A549 (cell line): Measurements from ENCODE around the gene IFRD1. TPM values are rescaled to one million over a fixed set of nuclear protein-coding genes. Genes with fewer than 3 reads are reported as not detected.

Source experiments
- ATAC-seq, 2 experiments: fragments of 200-7000 bp in 1 of 2; fragments of >200 bp in 1 of 2; cut with Nextera tagmentation in 1 of 2; cut with Tn5 transposase in 1 of 2; 3 replicates each; pipeline versions ENCODE4 v1.8.0 to v1.9.1; 2018 to 2020; ENCODE audit warnings: mild to moderate bottlenecking in 1 of 2, moderate library complexity in 1 of 2
- CTCF ChIA-PET: fragments of 300-600 bp; sonication (Branson Sonifier 250); formaldehyde crosslinking; extraction: SDS; loops from one replicate; lab custom pipeline; 2021; ENCODE audit warnings: antibody characterized with exemption, inconsistent platforms; lab: Yijun Ruan, JAX
- POLR2A ChIA-PET: fragments of 350-600 bp; formaldehyde crosslinking; extraction: SDS; loops from one replicate; lab custom pipeline; 2021; ENCODE audit warnings: antibody characterized with exemption, inconsistent platforms; lab: Yijun Ruan, JAX
- DNase-seq, 2 experiments: peaks; one replicate each; pipeline versions ENCODE4 v3.0.0 to v3.0.0-alpha.2; 2011 to 2016; ENCODE audit warnings: low read depth in 1 of 2, low spot score in 1 of 2
- FAIRE-seq: peaks from 2 replicates; lab custom pipeline; 2011; peaks lifted over from hg19 to GRCh38; lab: Jason Lieb, UNC
- H3K27ac ChIP-seq, 2 experiments: fragments of >200 bp; sonication (Bioruptor Twin); formaldehyde crosslinking; 3 replicates each; pipeline ENCODE4 v1.5.1; 2016 to 2017
- H3K4me1 ChIP-seq: fragments of >200 bp; sonication (Bioruptor Twin); formaldehyde crosslinking; 3 replicates; pipeline ENCODE4 v1.6.1; 2016
- H3K4me2 ChIP-seq: fragments of >200 bp; sonication (Bioruptor Twin); formaldehyde crosslinking; 3 replicates; pipeline ENCODE4 v1.6.1; 2016
- H3K4me3 ChIP-seq: fragments of >200 bp; sonication (Bioruptor Twin); formaldehyde crosslinking; 3 replicates; pipeline ENCODE4 v1.5.1; 2016
- H3K9me3 ChIP-seq: fragments of >200 bp; sonication (Bioruptor Twin); formaldehyde crosslinking; 3 replicates; pipeline ENCODE4 v1.6.1; 2016
- BHLHE40 ChIP-seq: IDR thresholded peaks from 2 replicates; pipeline ENCODE4 v1.6.1; 2012; ENCODE audit warnings: low read depth, low read length, inconsistent platforms
- CHD2 ChIP-seq: fragments of 150-350 bp; IDR thresholded peaks from 2 replicates; pipeline ENCODE4 v1.6.1; 2014; ENCODE audit warnings: low read length; ENCODE audit not compliant: partially characterized antibody
- CHD4 ChIP-seq: fragments of 200-600 bp; sonication (generic); IDR thresholded peaks from 2 replicates; pipeline ENCODE4 v1.6.1; 2016; ENCODE audit warnings: antibody characterized with exemption, mild to moderate bottlenecking, borderline replicate concordance
- ESRRA ChIP-seq: fragments of 150-350 bp; IDR thresholded peaks from 2 replicates; pipeline ENCODE4 v1.6.1; 2014; ENCODE audit warnings: mild to moderate bottlenecking, low read length, borderline replicate concordance
- FOSB ChIP-seq: fragments of 250-450 bp; sonication (Bioruptor Pico); IDR thresholded peaks from 2 replicates; pipeline ENCODE4 v1.5.0; 2020; ENCODE audit warnings: mild to moderate bottlenecking, moderate library complexity
- FOSL2 ChIP-seq, 2 experiments: fragments of 450-650 bp in 1 of 2; fragments of >200 bp in 1 of 2; sonication (Bioruptor Twin) in 1 of 2; formaldehyde crosslinking; IDR thresholded peaks; 2 replicates each; pipeline versions ENCODE4 v1.5.0 to v1.6.1; 2016 to 2020; ENCODE audit warnings: mild to moderate bottlenecking in 1 of 2, moderate library complexity in 1 of 2
- FOXS1 ChIP-seq: fragments of 250-450 bp; sonication (Bioruptor Pico); IDR thresholded peaks from 2 replicates; pipeline ENCODE4 v1.5.0; 2020; ENCODE audit warnings: mild to moderate bottlenecking, moderate library complexity
- GATA3 ChIP-seq: IDR thresholded peaks from 2 replicates; pipeline ENCODE4 v1.6.1; 2012; ENCODE audit warnings: borderline replicate concordance
- HEYL ChIP-seq: fragments of 250-450 bp; sonication (Bioruptor Pico); IDR thresholded peaks from 2 replicates; pipeline ENCODE4 v1.8.0; 2021; ENCODE audit warnings: mild to moderate bottlenecking, moderate library complexity
- HOXB13 ChIP-seq: fragments of 250-450 bp; sonication (Bioruptor Pico); IDR thresholded peaks from 2 replicates; pipeline ENCODE4 v1.5.0; 2020; ENCODE audit warnings: low read depth, mild to moderate bottlenecking, moderate library complexity
- HOXB5 ChIP-seq: fragments of 250-450 bp; sonication (Bioruptor Pico); IDR thresholded peaks from 2 replicates; pipeline ENCODE4 v1.5.0; 2020; ENCODE audit warnings: mild to moderate bottlenecking, moderate library complexity
- MAFK ChIP-seq: fragments of 450-650 bp; IDR thresholded peaks from 2 replicates; pipeline ENCODE4 v1.6.1; 2014; ENCODE audit not compliant: partially characterized antibody
- MYC ChIP-seq: IDR thresholded peaks from 2 replicates; pipeline ENCODE4 v1.6.1; 2012; ENCODE audit warnings: mild to moderate bottlenecking, inconsistent platforms, low read length, improper control_type of control experiment, borderline replicate concordance
- NPAS2 ChIP-seq: fragments of 250-450 bp; sonication (Bioruptor Pico); IDR thresholded peaks from 2 replicates; pipeline ENCODE4 v1.8.0; 2022; ENCODE audit warnings: mild to moderate bottlenecking, moderate library complexity, borderline replicate concordance
- NR3C1 ChIP-seq: fragments of >200 bp; sonication (Bioruptor Twin); formaldehyde crosslinking; IDR thresholded peaks from 3 replicates; pipeline ENCODE4 v1.6.1; 2017
- PBX3 ChIP-seq: IDR thresholded peaks from 2 replicates; pipeline ENCODE4 v1.6.1; 2012
- PHF8 ChIP-seq: fragments of 200-600 bp; sonication (generic); IDR thresholded peaks from 2 replicates; pipeline ENCODE4 v1.6.1; 2016; ENCODE audit warnings: low read depth, mild to moderate bottlenecking, antibody characterized with exemption, moderate library complexity, borderline replicate concordance
- RAD21 ChIP-seq, 2 experiments: fragments of >200 bp in 1 of 2; sonication (Bioruptor Twin) in 1 of 2; formaldehyde crosslinking in 1 of 2; IDR thresholded peaks in 1 of 2; conservative IDR thresholded peaks in 1 of 2; 2 replicates in 1 of 2; 3 replicates in 1 of 2; pipeline ENCODE4 v1.6.1; 2012 to 2018; ENCODE audit warnings: inconsistent platforms in 1 of 2
- RARB ChIP-seq: fragments of 250-450 bp; sonication (Bioruptor Pico); IDR thresholded peaks from 2 replicates; pipeline ENCODE4 v1.8.0; 2021; ENCODE audit warnings: mild to moderate bottlenecking, moderate library complexity
- RNF2 ChIP-seq: fragments of 200-600 bp; sonication (generic); IDR thresholded peaks from 2 replicates; pipeline ENCODE4 v1.6.1; 2016; ENCODE audit warnings: low read depth, mild to moderate bottlenecking, antibody characterized with exemption, moderate library complexity, borderline replicate concordance
- SMC3 ChIP-seq: fragments of >200 bp; sonication (Bioruptor Twin); formaldehyde crosslinking; IDR thresholded peaks from 3 replicates; pipeline ENCODE4 v1.6.1; 2018; ENCODE audit warnings: inconsistent platforms
- SREBF2 ChIP-seq: fragments of 450-650 bp; IDR thresholded peaks from 2 replicates; pipeline ENCODE4 v1.6.1; 2014; ENCODE audit warnings: mild to moderate bottlenecking, moderate library complexity
- TFCP2L1 ChIP-seq: fragments of 250-450 bp; sonication (Bioruptor Pico); IDR thresholded peaks from 2 replicates; pipeline ENCODE4 v1.5.0; 2021; ENCODE audit warnings: mild to moderate bottlenecking
- TP53 ChIP-seq: fragments of 250-450 bp; sonication (Bioruptor Pico); IDR thresholded peaks from 2 replicates; pipeline ENCODE4 v1.5.0; 2021; ENCODE audit warnings: mild to moderate bottlenecking, moderate library complexity
- ZFP36 ChIP-seq: fragments of 450-650 bp; IDR thresholded peaks from 2 replicates; pipeline ENCODE4 v1.6.1; 2014; ENCODE audit warnings: borderline replicate concordance; ENCODE audit not compliant: partially characterized antibody
- ZNF302 ChIP-seq: fragments of 250-450 bp; sonication (Bioruptor Pico); IDR thresholded peaks from 2 replicates; pipeline ENCODE4 v1.9.0; 2021; ENCODE audit warnings: inconsistent platforms, mild to moderate bottlenecking, moderate library complexity
- WGBS: methylation state at CpG from one replicate; pipeline ENCODE4 v1.1.6; 2017; ENCODE audit errors: missing lambda C conversion rate; 5-methylcytosine and 5-hydroxymethylcytosine counted together
- polyA plus RNA-seq, 4 experiments: library from polyadenylated mRNA; depleted of rRNA in 3 of 4; stranded (reverse); fragments of >200 nt; fragmentation: RNase III in 1 of 4; extraction: RNeasy Plus Mini Kit Qiagen cat#74134 plus additional on column Dnase treatment in 1 of 4; gene quantifications; 2 replicates in 3 of 4; 3 replicates in 1 of 4; pipeline ENCODE4 v1.2.3, GENCODE V29; 2011 to 2017
- TF ChIP-seq, protein P1 (sequence below): fragments of >200 bp; sonication (Bioruptor Twin); formaldehyde crosslinking; IDR thresholded peaks from 2 replicates; pipeline ENCODE4 v1.6.1; 2016
- TF ChIP-seq, protein P2 (sequence below): IDR thresholded peaks from 2 replicates; pipeline ENCODE4 v1.6.1; 2012
- TF ChIP-seq, protein P3 (sequence below): fragments of 150-350 bp; IDR thresholded peaks from 2 replicates; pipeline ENCODE4 v1.6.1; 2014; ENCODE audit warnings: low read depth, mild to moderate bottlenecking, low read length
- TF ChIP-seq, protein P4 (sequence below): fragments of >200 bp; sonication (Bioruptor Twin); formaldehyde crosslinking; IDR thresholded peaks from 3 replicates; pipeline ENCODE4 v1.5.1; 2016
- TF ChIP-seq, protein P5 (sequence below): fragments of >200 bp; sonication (Bioruptor Twin); formaldehyde crosslinking; IDR thresholded peaks from 3 replicates; pipeline ENCODE4 v1.6.1; 2016

Gene IFRD1
- polyA plus RNA-seq, 2 of the 4 experiments (the other 2 are of a cell fraction), result 38.8 to 129 TPM

GRCh38 chr7:112494656-112495055 is 44.4 kb downstream of the IFRD1 start:
- H3K27ac ChIP-seq, result no peak overlapping the region
- no peak for FAIRE-seq
- WGBS, result 80% methylated on average over 2 of the region's 2 CpGs
- no peaks in the 10 kb centered on the region for H3K9me3 ChIP-seq
- no peak for DNase-seq
- H3K4me1 ChIP-seq, result no peaks in the 10 kb centered on the region
- no peak overlapping the region for H3K4me2 ChIP-seq
- TF ChIP-seq ZFP36 (no peak), MYC (no peak), NR3C1 (no peak), HOXB5 (CRISPR knock-in tag) (no peak), RAD21 (conservative IDR thresholded peaks at IDR 0.05 in 1 of 2, IDR thresholded peaks at IDR 0.05 in 1 of 2) (no peak), NPAS2 (no peak), BHLHE40 (no peak), FOSL2 (IDR thresholded peaks at IDR 0.05) (no peak), FOSL2 (CRISPR knock-in tag; IDR thresholded peaks at IDR 0.05) (no peak), TFCP2L1 (CRISPR knock-in tag) (no peak), TP53 (CRISPR knock-in tag) (no peak), ESRRA (no peak), CHD4 (no peak), FOXS1 (CRISPR knock-in tag) (no peak), RNF2 (no peak)
- TF ChIP-seq, protein P1, sequence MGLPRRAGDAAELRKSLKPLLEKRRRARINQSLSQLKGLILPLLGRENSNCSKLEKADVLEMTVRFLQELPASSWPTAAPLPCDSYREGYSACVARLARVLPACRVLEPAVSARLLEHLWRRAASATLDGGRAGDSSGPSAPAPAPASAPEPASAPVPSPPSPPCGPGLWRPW, result no peak
- TF ChIP-seq, protein P2, sequence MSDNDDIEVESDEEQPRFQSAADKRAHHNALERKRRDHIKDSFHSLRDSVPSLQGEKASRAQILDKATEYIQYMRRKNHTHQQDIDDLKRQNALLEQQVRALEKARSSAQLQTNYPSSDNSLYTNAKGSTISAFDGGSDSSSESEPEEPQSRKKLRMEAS, result no peak
- TF ChIP-seq, protein P3, sequence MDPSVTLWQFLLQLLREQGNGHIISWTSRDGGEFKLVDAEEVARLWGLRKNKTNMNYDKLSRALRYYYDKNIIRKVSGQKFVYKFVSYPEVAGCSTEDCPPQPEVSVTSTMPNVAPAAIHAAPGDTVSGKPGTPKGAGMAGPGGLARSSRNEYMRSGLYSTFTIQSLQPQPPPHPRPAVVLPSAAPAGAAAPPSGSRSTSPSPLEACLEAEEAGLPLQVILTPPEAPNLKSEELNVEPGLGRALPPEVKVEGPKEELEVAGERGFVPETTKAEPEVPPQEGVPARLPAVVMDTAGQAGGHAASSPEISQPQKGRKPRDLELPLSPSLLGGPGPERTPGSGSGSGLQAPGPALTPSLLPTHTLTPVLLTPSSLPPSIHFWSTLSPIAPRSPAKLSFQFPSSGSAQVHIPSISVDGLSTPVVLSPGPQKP, result no peak
- TF ChIP-seq, all 56 proteins: peak for 0
- ChIA-PET CTCF (interaction anchor here (1.3 to 2.9 kb wide), 6 partner anchors 11 to 741 kb away, joined by 3 to 16 read pairs (median 12); no protein-coding TSS in a partner anchor), POLR2A (no interaction called here)
- no peak overlapping the region for H3K4me3 ChIP-seq
- no peak for ATAC-seq

GRCh38 chr7:112495156-112495788 is 45.0 kb downstream of the IFRD1 start:
- no peak overlapping the region for H3K27ac ChIP-seq
- FAIRE-seq, result no peak
- no peaks in the 10 kb centered on the region for H3K9me3 ChIP-seq
- POLR2A ChIA-PET, result interaction anchor here (1.0 kb wide), 1 partner anchor 44 kb away, joined by 5 read pairs; the partner anchor contains the start of gene IFRD1
- no peaks in the 10 kb centered on the region for H3K4me1 ChIP-seq
- WGBS, result 83% methylated on average over 2 of the region's 2 CpGs
- CTCF ChIA-PET, result interaction anchor here (0.6 to 2.9 kb wide), 28 partner anchors 8 to 893 kb away, joined by 3 to 16 read pairs (median 5); partner anchors contain the start of gene LSMEM1
- no peak overlapping the region for H3K4me3 ChIP-seq
- H3K4me2 ChIP-seq, result no peak overlapping the region
- TF ChIP-seq CHD2, result no peak
- TF ChIP-seq ZFP36, result no peak
- TF ChIP-seq RNF2, result no peak
- no peak for TF ChIP-seq HOXB13 (CRISPR knock-in tag)
- no peak for TF ChIP-seq FOSB (CRISPR knock-in tag)
- TF ChIP-seq HEYL (CRISPR knock-in tag), result no peak
- TF ChIP-seq RARB (CRISPR knock-in tag), result no peak
- TF ChIP-seq, protein P4, sequence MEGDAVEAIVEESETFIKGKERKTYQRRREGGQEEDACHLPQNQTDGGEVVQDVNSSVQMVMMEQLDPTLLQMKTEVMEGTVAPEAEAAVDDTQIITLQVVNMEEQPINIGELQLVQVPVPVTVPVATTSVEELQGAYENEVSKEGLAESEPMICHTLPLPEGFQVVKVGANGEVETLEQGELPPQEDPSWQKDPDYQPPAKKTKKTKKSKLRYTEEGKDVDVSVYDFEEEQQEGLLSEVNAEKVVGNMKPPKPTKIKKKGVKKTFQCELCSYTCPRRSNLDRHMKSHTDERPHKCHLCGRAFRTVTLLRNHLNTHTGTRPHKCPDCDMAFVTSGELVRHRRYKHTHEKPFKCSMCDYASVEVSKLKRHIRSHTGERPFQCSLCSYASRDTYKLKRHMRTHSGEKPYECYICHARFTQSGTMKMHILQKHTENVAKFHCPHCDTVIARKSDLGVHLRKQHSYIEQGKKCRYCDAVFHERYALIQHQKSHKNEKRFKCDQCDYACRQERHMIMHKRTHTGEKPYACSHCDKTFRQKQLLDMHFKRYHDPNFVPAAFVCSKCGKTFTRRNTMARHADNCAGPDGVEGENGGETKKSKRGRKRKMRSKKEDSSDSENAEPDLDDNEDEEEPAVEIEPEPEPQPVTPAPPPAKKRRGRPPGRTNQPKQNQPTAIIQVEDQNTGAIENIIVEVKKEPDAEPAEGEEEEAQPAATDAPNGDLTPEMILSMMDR, result no peak
- TF ChIP-seq GATA3, result no peak
- no peak for TF ChIP-seq HOXB5 (CRISPR knock-in tag)
- no peak for TF ChIP-seq MAFK
- no peak for TF ChIP-seq SMC3
- no peak for TF ChIP-seq PBX3
- TF ChIP-seq PHF8, result no peak
- no peak for TF ChIP-seq TFCP2L1 (CRISPR knock-in tag)
- no peak for TF ChIP-seq FOSL2 (IDR thresholded peaks at IDR 0.05)
- no peak for TF ChIP-seq FOSL2 (CRISPR knock-in tag; IDR thresholded peaks at IDR 0.05)
- no peak for TF ChIP-seq ZNF302 (CRISPR knock-in tag)
- TF ChIP-seq, protein P5, sequence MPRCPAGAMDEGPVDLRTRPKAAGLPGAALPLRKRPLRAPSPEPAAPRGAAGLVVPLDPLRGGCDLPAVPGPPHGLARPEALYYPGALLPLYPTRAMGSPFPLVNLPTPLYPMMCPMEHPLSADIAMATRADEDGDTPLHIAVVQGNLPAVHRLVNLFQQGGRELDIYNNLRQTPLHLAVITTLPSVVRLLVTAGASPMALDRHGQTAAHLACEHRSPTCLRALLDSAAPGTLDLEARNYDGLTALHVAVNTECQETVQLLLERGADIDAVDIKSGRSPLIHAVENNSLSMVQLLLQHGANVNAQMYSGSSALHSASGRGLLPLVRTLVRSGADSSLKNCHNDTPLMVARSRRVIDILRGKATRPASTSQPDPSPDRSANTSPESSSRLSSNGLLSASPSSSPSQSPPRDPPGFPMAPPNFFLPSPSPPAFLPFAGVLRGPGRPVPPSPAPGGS, result no peak
- no peak for TF ChIP-seq SREBF2
- DNase-seq, result no peak
- ATAC-seq, result no peak
